ENCODE measurements around the gene UNC13C.

Gene UNC13C

GRCh38 chr15:54577476-54578250 is 599.4 kb downstream of the UNC13C start:
- no peak for TF ChIP-seq CTCF (conservative IDR thresholded peaks at IDR 0.05; ENCODE audit: low read length)
- H3K4me3 ChIP-seq (ENCODE audit: low read length): no peak overlapping the region
- no peak for DNase-seq (ENCODE audit: low read depth)

GRCh38 chr15:54579855-54580254 is 601.6 kb downstream of the UNC13C start:
- DNase-seq (ENCODE audit: low read depth): no peak
- no peak overlapping the region for H3K4me3 ChIP-seq (ENCODE audit: low read length)
- no peak for TF ChIP-seq CTCF (conservative IDR thresholded peaks at IDR 0.05; ENCODE audit: low read length)

- TF ChIP-seq CTCF (conservative IDR thresholded peaks at IDR 0.05; ENCODE audit: low read length): no peak
- DNase-seq (ENCODE audit: low read depth): no peak
- no peak overlapping the region for H3K4me3 ChIP-seq (ENCODE audit: low read length)
Observed at GRCh38 chr15:54580643-54581042, 602.4 kb downstream of the UNC13C start.

- H3K4me3 ChIP-seq (ENCODE audit: low read length): no peak overlapping the region
- no peak for TF ChIP-seq CTCF (conservative IDR thresholded peaks at IDR 0.05; ENCODE audit: low read length)
- DNase-seq (ENCODE audit: low read depth): no peak
Observed at GRCh38 chr15:54582863-54583643, 604.8 kb downstream of the UNC13C start.

GRCh38 chr15:54585063-54585462 is 606.8 kb downstream of the UNC13C start:
- TF ChIP-seq CTCF (conservative IDR thresholded peaks at IDR 0.05; ENCODE audit: low read length): no peak
- no peak overlapping the region for H3K4me3 ChIP-seq (ENCODE audit: low read length)
- DNase-seq (ENCODE audit: low read depth): no peak

- no peak for DNase-seq (ENCODE audit: low read depth)
- TF ChIP-seq CTCF (conservative IDR thresholded peaks at IDR 0.05; ENCODE audit: low read length): no peak
- no peak overlapping the region for H3K4me3 ChIP-seq (ENCODE audit: low read length)
Observed at GRCh38 chr15:54594115-54594514, 615.9 kb downstream of the UNC13C start.

GRCh38 chr15:54599386-54599785 is 621.1 kb downstream of the UNC13C start:
- TF ChIP-seq CTCF (conservative IDR thresholded peaks at IDR 0.05; ENCODE audit: low read length): no peak
- DNase-seq (ENCODE audit: low read depth): no peak
- H3K4me3 ChIP-seq (ENCODE audit: low read length): no peak overlapping the region
